EH (cell line): ENCODE measurements around the gene KRT85.
"Not testable (repeated sequence)": the region's sequence is repeated elsewhere in the genome, so short reads cannot be mapped to it uniquely, and the experiment has no call there.

ENCODE experiments used
- DNase-seq: peaks from one replicate; pipeline ENCODE4 v3.0.0-alpha.2; 2015; ENCODE audit warnings: low read depth

Gene KRT85

GRCh38 chr12:52323416-52324152, 43.7 kb downstream of the KRT85 start:
- no peak for DNase-seq

GRCh38 chr12:52323001-52323400, 44.3 kb downstream of the KRT85 start:
- DNase-seq: no peak

- no peak for DNase-seq
Measured at GRCh38 chr12:52322069-52322468, 45.2 kb downstream of the KRT85 start.

- no peak for DNase-seq
Measured at GRCh38 chr12:52321418-52321817, 45.9 kb downstream of the KRT85 start.

GRCh38 chr12:52320784-52321400, 46.4 kb downstream of the KRT85 start, which contains the start of gene KRT83:
Gene KRT83 (minus strand): TSS chr12:52321398. CDS start chr12:52321335, 63 bp downstream.
- no peak for DNase-seq

GRCh38 chr12:52319097-52319496, 48.2 kb downstream of the KRT85 start:
- DNase-seq: no peak

GRCh38 chr12:52318241-52318990, 48.9 kb downstream of the KRT85 start:
- no peak for DNase-seq

GRCh38 chr12:52317468-52318052, 49.7 kb downstream of the KRT85 start:
- no peak for DNase-seq

- no peak for DNase-seq
Measured at GRCh38 chr12:52316701-52317100, 50.6 kb downstream of the KRT85 start.

GRCh38 chr12:52316290-52316689, 51.0 kb downstream of the KRT85 start:
- DNase-seq: no peak

- not testable (repeated sequence) for DNase-seq
Measured at GRCh38 chr12:52315721-52316120, 51.6 kb downstream of the KRT85 start.

GRCh38 chr12:52314511-52314910, 52.8 kb downstream of the KRT85 start:
- DNase-seq: no peak

GRCh38 chr12:52313926-52314325, 53.4 kb downstream of the KRT85 start:
- no peak for DNase-seq

- DNase-seq: no peak
Measured at GRCh38 chr12:52313461-52313860, 53.8 kb downstream of the KRT85 start.

- DNase-seq: no peak
Measured at GRCh38 chr12:52312086-52312485, 55.2 kb downstream of the KRT85 start.

- DNase-seq: peak; percentile 58
Measured at GRCh38 chr12:52311285-52311648, 56.0 kb downstream of the KRT85 start.

GRCh38 chr12:52310622-52311284, 56.5 kb downstream of the KRT85 start:
- DNase-seq: peak; percentile 62
